WERI-Rb-1 (cell line): ENCODE measurements around the gene PTPRG.
A peak's percentile ranks its signal among the peaks of the same experiment; 100 is the strongest.

Experiments used
- DNase-seq: peaks from one replicate; pipeline ENCODE4 v3.0.0-alpha.2; 2020
- H3K27ac ChIP-seq: fragments of 250-450 bp; sonication (Bioruptor Pico); 2 replicates; pipeline ENCODE4 v1.5.1; 2020; ENCODE audit warnings: mild to moderate bottlenecking, moderate library complexity
- H3K27me3 ChIP-seq: fragments of 250-450 bp; sonication (Bioruptor Pico); 2 replicates; pipeline ENCODE4 v1.5.1; 2021; ENCODE audit warnings: mild to moderate bottlenecking, low read depth, moderate library complexity; ENCODE audit not compliant: insufficient read depth, severe bottlenecking
- H3K36me3 ChIP-seq: fragments of 250-450 bp; sonication (Bioruptor Pico); 2 replicates; pipeline ENCODE4 v1.5.1; 2020; ENCODE audit warnings: mild to moderate bottlenecking, moderate library complexity
- H3K4me3 ChIP-seq: 2 replicates; pipeline ENCODE4 v1.5.1; 2011; ENCODE audit warnings: low read depth, mild to moderate bottlenecking, control low read depth, low read length
- H3K9me3 ChIP-seq: fragments of 250-450 bp; sonication (Bioruptor Pico); 2 replicates; pipeline ENCODE4 v1.5.1; 2021; ENCODE audit warnings: mild to moderate bottlenecking, moderate library complexity; ENCODE audit not compliant: severe bottlenecking
- TF ChIP-seq, protein P1 (sequence below): IDR thresholded peaks from 2 replicates; pipeline ENCODE4 v1.5.1; 2011; ENCODE audit warnings: low read depth, mild to moderate bottlenecking, control low read depth, inconsistent platforms, low read length

Gene PTPRG

DNA sequence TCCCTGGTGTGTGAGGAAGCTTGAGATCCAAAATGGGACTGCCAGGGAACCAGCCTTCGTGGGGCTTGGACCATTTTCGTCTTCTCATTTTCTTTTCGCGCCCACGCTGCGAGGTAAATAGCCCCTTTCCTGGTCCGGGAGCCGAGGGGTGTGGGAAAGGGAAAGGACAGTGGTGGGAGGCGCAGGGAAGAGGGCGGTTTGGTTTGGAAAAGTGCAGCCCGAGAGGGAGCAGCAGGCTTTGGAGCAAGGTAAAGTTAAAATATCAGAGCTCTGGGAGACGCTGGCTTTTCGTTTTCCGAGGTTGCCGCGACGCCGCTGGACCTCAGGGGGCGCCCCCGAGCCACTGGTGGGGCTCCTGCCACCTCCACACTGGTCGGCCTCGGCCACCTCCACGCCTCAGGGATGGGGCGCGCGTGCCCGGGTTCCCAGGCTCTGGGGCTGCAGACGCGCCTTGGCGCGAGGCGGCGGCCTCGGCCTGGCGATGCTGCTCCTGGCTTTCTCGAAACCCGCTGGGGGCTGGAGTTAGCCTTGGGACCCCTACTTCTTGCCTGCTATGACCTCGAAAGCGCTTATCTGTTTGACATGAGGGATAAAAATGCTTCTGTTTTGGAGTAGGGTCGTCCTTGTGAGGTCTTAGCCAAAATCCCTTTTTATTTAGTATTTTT, 3.2 kb downstream of the PTPRG start:
- peak; percentile 93 for DNase-seq
- H3K27me3 ChIP-seq = no peaks in the 10 kb centered on the region
- H3K9me3 ChIP-seq = no peaks in the 10 kb centered on the region
- peak overlapping the region; percentile 73 for H3K27ac ChIP-seq
- TF ChIP-seq, protein P1, sequence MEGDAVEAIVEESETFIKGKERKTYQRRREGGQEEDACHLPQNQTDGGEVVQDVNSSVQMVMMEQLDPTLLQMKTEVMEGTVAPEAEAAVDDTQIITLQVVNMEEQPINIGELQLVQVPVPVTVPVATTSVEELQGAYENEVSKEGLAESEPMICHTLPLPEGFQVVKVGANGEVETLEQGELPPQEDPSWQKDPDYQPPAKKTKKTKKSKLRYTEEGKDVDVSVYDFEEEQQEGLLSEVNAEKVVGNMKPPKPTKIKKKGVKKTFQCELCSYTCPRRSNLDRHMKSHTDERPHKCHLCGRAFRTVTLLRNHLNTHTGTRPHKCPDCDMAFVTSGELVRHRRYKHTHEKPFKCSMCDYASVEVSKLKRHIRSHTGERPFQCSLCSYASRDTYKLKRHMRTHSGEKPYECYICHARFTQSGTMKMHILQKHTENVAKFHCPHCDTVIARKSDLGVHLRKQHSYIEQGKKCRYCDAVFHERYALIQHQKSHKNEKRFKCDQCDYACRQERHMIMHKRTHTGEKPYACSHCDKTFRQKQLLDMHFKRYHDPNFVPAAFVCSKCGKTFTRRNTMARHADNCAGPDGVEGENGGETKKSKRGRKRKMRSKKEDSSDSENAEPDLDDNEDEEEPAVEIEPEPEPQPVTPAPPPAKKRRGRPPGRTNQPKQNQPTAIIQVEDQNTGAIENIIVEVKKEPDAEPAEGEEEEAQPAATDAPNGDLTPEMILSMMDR = peak; percentile 84
- peak overlapping the region; percentile 75 for H3K4me3 ChIP-seq
- H3K36me3 ChIP-seq = peaks cover 32% of the 10 kb centered on the region

DNA sequence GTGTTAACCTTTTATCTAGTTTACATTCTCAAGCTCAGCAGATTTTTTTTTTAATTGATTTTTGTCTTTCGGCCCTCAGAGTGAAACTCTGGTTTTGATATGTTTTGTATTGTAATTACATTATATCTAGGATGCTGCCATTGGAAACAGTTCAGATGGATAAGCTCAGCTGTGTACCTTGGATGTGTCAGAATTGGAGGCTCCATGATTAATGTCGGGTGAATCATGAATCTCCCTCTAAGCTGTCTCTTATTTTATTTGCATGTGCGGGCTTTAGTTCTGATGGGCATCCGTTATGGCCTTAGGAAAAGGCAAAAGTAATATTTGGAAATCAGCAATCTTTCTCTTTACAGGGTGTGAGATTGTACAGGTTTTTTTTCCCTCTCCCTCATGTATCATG, 4.2 kb downstream of the PTPRG start:
- TF ChIP-seq, protein P1 = no peak
- no peaks in the 10 kb centered on the region for H3K9me3 ChIP-seq
- H3K4me3 ChIP-seq = no peak overlapping the region
- H3K27me3 ChIP-seq = no peaks in the 10 kb centered on the region
- DNase-seq = no peak
- no peak overlapping the region for H3K27ac ChIP-seq
- peaks cover 33% of the 10 kb centered on the region for H3K36me3 ChIP-seq

GRCh38 chr3:61568127-61568526, 6.8 kb downstream of the PTPRG start:
- peaks cover 35% of the 10 kb centered on the region for H3K36me3 ChIP-seq
- no peaks in the 10 kb centered on the region for H3K27me3 ChIP-seq
- DNase-seq = no peak
- H3K4me3 ChIP-seq = no peak overlapping the region
- TF ChIP-seq, protein P1 = no peak
- no peaks in the 10 kb centered on the region for H3K9me3 ChIP-seq
- no peak overlapping the region for H3K27ac ChIP-seq

DNA sequence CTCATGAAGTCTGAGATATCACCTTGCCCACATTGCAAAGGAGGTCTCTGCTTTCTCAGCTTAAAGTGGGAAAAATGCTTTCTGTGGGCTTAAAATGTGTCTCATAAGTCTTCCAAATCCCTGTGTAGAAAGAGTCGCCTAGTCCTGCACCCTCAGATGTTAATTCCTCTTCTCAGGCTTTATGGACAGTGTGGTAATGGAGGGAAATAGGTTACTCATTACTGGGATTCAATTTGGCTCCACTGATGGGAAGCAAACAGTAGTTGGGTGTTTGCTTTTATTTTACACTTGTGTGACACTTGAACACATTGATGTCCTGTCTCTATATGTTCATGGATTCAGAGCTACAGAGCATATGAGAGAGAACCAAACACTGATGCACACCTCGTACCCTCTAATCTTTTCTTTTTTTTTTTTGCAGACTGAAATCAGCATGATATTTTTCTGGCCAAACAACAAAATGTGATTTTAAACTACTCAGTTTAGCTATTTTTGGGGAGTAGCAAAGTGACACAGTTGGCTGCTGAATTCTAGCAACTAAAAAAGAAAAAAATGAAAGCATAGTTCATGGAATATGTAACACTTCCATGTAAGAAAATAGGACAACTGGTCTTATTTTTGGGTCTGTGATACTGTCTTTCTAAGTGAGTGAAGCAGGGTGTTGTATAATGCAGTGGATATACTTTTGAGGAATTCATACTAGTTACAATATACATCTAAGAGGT, 8.6 kb downstream of the PTPRG start:
- no peak for DNase-seq
- H3K4me3 ChIP-seq = no peak overlapping the region
- TF ChIP-seq, protein P1 = no peak
- no peak overlapping the region; the same call in 1 of the 2 replicates for H3K27ac ChIP-seq
- no peaks in the 10 kb centered on the region for H3K27me3 ChIP-seq
- H3K9me3 ChIP-seq = no peaks in the 10 kb centered on the region
- H3K36me3 ChIP-seq = peaks cover 24% of the 10 kb centered on the region

GRCh38 chr3:61570813-61571212, 9.4 kb downstream of the PTPRG start:
- H3K4me3 ChIP-seq = no peak overlapping the region
- H3K27me3 ChIP-seq = no peaks in the 10 kb centered on the region
- H3K9me3 ChIP-seq = no peaks in the 10 kb centered on the region
- TF ChIP-seq, protein P1 = no peak
- DNase-seq = no peak
- no peak overlapping the region for H3K27ac ChIP-seq
- H3K36me3 ChIP-seq = peaks cover 18% of the 10 kb centered on the region
